ENCODE measurements around the gene KLRG1.

Gene KLRG1

GRCh38 chr12:9032202-9032964 is 43.0 kb downstream of the KLRG1 start:
- Mint-ChIP-seq H3K27me3 (ENCODE audit: low read depth) (peaks cover 4% of the 10 kb centered on the region), H3K27ac (no peak overlapping the region), H3K4me1 (no peaks in the 10 kb centered on the region), H3K9me3 (no peaks in the 10 kb centered on the region), H3K4me3 (no peak overlapping the region), H3K36me3 (ENCODE audit: low read depth) (no peaks in the 10 kb centered on the region)
- TF ChIP-seq, protein P1, sequence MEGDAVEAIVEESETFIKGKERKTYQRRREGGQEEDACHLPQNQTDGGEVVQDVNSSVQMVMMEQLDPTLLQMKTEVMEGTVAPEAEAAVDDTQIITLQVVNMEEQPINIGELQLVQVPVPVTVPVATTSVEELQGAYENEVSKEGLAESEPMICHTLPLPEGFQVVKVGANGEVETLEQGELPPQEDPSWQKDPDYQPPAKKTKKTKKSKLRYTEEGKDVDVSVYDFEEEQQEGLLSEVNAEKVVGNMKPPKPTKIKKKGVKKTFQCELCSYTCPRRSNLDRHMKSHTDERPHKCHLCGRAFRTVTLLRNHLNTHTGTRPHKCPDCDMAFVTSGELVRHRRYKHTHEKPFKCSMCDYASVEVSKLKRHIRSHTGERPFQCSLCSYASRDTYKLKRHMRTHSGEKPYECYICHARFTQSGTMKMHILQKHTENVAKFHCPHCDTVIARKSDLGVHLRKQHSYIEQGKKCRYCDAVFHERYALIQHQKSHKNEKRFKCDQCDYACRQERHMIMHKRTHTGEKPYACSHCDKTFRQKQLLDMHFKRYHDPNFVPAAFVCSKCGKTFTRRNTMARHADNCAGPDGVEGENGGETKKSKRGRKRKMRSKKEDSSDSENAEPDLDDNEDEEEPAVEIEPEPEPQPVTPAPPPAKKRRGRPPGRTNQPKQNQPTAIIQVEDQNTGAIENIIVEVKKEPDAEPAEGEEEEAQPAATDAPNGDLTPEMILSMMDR (IDR thresholded peaks at IDR 0.05; ENCODE audit: unreplicated experiment in 3 of 3) = no peak

GRCh38 chr12:9033265-9033887 is 44.0 kb downstream of the KLRG1 start:
- Mint-ChIP-seq H3K9me3 (no peaks in the 10 kb centered on the region), H3K27ac (no peak overlapping the region), H3K36me3 (ENCODE audit: low read depth) (no peaks in the 10 kb centered on the region), H3K4me3 (no peak overlapping the region), H3K27me3 (ENCODE audit: low read depth) (peaks cover 4% of the 10 kb centered on the region), H3K4me1 (no peaks in the 10 kb centered on the region)
- TF ChIP-seq, protein P1 (IDR thresholded peaks at IDR 0.05; ENCODE audit: unreplicated experiment in 3 of 3) = no peak

DNA sequence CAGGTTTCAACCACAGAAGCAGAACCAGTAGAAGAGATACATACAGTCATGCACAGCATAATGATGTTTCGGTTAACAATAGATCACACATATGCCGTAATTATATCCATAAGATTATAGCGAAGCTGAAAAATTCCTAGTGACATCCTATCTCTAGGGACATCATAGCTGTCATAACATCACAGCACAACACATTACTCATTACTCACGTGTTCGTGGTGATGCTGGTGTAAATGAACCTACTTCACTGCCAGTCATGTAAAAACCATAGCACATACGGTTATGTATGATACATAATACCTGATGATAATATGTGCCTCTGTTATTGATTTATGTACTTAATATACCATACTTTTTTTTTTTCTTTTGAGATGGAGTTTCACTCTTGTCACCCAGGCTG is 44.7 kb downstream of the KLRG1 start:
- no peaks in the 10 kb centered on the region for H3K36me3 Mint-ChIP-seq (ENCODE audit: low read depth)
- peaks cover 4% of the 10 kb centered on the region for H3K27me3 Mint-ChIP-seq (ENCODE audit: low read depth)
- TF ChIP-seq, protein P1 (IDR thresholded peaks at IDR 0.05; ENCODE audit: unreplicated experiment in 3 of 3) = no peak
- no peak overlapping the region for H3K4me3 Mint-ChIP-seq
- no peaks in the 10 kb centered on the region for H3K4me1 Mint-ChIP-seq
- H3K27ac Mint-ChIP-seq = no peak overlapping the region
- H3K9me3 Mint-ChIP-seq = no peaks in the 10 kb centered on the region

- TF ChIP-seq, protein P1 (IDR thresholded peaks at IDR 0.05; ENCODE audit: unreplicated experiment in 3 of 3) = no peak
- Mint-ChIP-seq H3K27me3 (ENCODE audit: low read depth) (peaks cover 4% of the 10 kb centered on the region), H3K4me1 (no peaks in the 10 kb centered on the region), H3K9me3 (no peaks in the 10 kb centered on the region), H3K27ac (no peak overlapping the region), H3K36me3 (ENCODE audit: low read depth) (no peaks in the 10 kb centered on the region), H3K4me3 (no peak overlapping the region)
Observed at GRCh38 chr12:9036227-9036626, 46.9 kb downstream of the KLRG1 start.

GRCh38 chr12:9037431-9037830 is 48.1 kb downstream of the KLRG1 start:
- Mint-ChIP-seq H3K27me3 (ENCODE audit: low read depth) (peaks cover 4% of the 10 kb centered on the region), H3K27ac (no peak overlapping the region), H3K36me3 (ENCODE audit: low read depth) (no peaks in the 10 kb centered on the region), H3K4me3 (no peak overlapping the region), H3K9me3 (no peaks in the 10 kb centered on the region), H3K4me1 (no peaks in the 10 kb centered on the region)
- TF ChIP-seq, protein P1 (IDR thresholded peaks at IDR 0.05; ENCODE audit: unreplicated experiment in 3 of 3) = no peak

Measured in nephron (organoid).